GM18502 (cell line): Measurements from ENCODE around the gene PIMREG.
"Not testable (repeated sequence)": the region's sequence is repeated elsewhere in the genome, so short reads cannot be mapped to it uniquely, and the experiment has no call there.

Experiments used
- ATAC-seq: cut with Tn5 transposase; IDR thresholded peaks from one replicate; pipeline ENCODE4 v1.9.1; 2021; ENCODE audit warnings: mild to moderate bottlenecking; ENCODE audit not compliant: unreplicated experiment, poor library complexity

PIMREG gene

GRCh38 chr17:6476076-6476809, 32.0 kb downstream of the PIMREG start:
- no peak for ATAC-seq

- ATAC-seq: no peak
These were observed 32.5 kb downstream of the PIMREG start for GRCh38 chr17:6476810-6477179.

GRCh38 chr17:6477831-6478383, 33.7 kb downstream of the PIMREG start:
- no peak for ATAC-seq

GRCh38 chr17:6478486-6478885, 34.2 kb downstream of the PIMREG start:
- no peak for ATAC-seq

GRCh38 chr17:6479622-6480302, 35.5 kb downstream of the PIMREG start:
- no peak for ATAC-seq

GRCh38 chr17:6480303-6480675, 36.0 kb downstream of the PIMREG start:
- no peak for ATAC-seq

- ATAC-seq: no peak
These were observed 37.8 kb downstream of the PIMREG start for GRCh38 chr17:6482105-6482455.

- ATAC-seq: not testable (repeated sequence)
These were observed 38.5 kb downstream of the PIMREG start for GRCh38 chr17:6482796-6483195.

GRCh38 chr17:6483507-6483906, 39.3 kb downstream of the PIMREG start:
- ATAC-seq: no peak

- no peak for ATAC-seq
These were observed 41.6 kb downstream of the PIMREG start for GRCh38 chr17:6485646-6486412.

GRCh38 chr17:6487251-6488007, 43.2 kb downstream of the PIMREG start:
- ATAC-seq: no peak

- ATAC-seq: no peak
These were observed 43.8 kb downstream of the PIMREG start for GRCh38 chr17:6488008-6488539.

GRCh38 chr17:6489016-6489550, 44.8 kb downstream of the PIMREG start:
- ATAC-seq: no peak

GRCh38 chr17:6491071-6491700, 46.9 kb downstream of the PIMREG start:
- no peak for ATAC-seq

- ATAC-seq: no peak
These were observed 48.8 kb downstream of the PIMREG start for GRCh38 chr17:6492892-6493674.

- ATAC-seq: no peak
These were observed 50.1 kb downstream of the PIMREG start for GRCh38 chr17:6494239-6494941.

- ATAC-seq: no peak
These were observed 51.3 kb downstream of the PIMREG start for GRCh38 chr17:6495450-6496115.

- ATAC-seq: no peak
These were observed 51.8 kb downstream of the PIMREG start for GRCh38 chr17:6496116-6496481.
